GM21381 (cell line): ENCODE measurements around the gene C20orf204.

Experiments
- ATAC-seq: cut with Tn5 transposase; IDR thresholded peaks from one replicate; pipeline ENCODE4 v1.9.1; 2021; ENCODE audit warnings: mild to moderate bottlenecking, moderate library complexity; ENCODE audit not compliant: unreplicated experiment

The C20orf204 gene

GRCh38 chr20:64025826-64026412 lies 10.1 kb upstream of the C20orf204 start:
- ATAC-seq = no peak

GRCh38 chr20:64027981-64028685 lies 7.8 kb upstream of the C20orf204 start:
- ATAC-seq = no peak

- no peak for ATAC-seq
These were observed 6.5 kb upstream of the C20orf204 start for GRCh38 chr20:64029293-64030117.

- ATAC-seq = no peak
These were observed 5.4 kb upstream of the C20orf204 start for GRCh38 chr20:64030371-64031134.

- ATAC-seq = no peak
These were observed 4.1 kb upstream of the C20orf204 start for GRCh38 chr20:64031822-64032314.

- ATAC-seq = no peak
These were observed 3.0 kb upstream of the C20orf204 start for GRCh38 chr20:64032706-64033624.

- no peak for ATAC-seq
These were observed 1.9 kb upstream of the C20orf204 start for GRCh38 chr20:64033981-64034493.

- ATAC-seq = no peak
These were observed 683 bp upstream of the C20orf204 start for GRCh38 chr20:64035066-64035932.

GRCh38 chr20:64036346-64037198 lies 590 bp downstream of the C20orf204 start:
- no peak for ATAC-seq

- ATAC-seq = no peak
These were observed 1.2 kb downstream of the C20orf204 start for GRCh38 chr20:64037199-64037497.

GRCh38 chr20:64037498-64038213 lies 1.7 kb downstream of the C20orf204 start:
- no peak for ATAC-seq

GRCh38 chr20:64038224-64038564 lies 2.2 kb downstream of the C20orf204 start:
- peak; percentile 32 for ATAC-seq

- peak; percentile 58 for ATAC-seq
These were observed 2.7 kb downstream of the C20orf204 start for GRCh38 chr20:64038565-64039292.

- no peak for ATAC-seq
These were observed 3.5 kb downstream of the C20orf204 start for GRCh38 chr20:64039293-64040160.

GRCh38 chr20:64040231-64041039 lies 4.5 kb downstream of the C20orf204 start:
- ATAC-seq = no peak
